Measurements from ENCODE around the gene OLFM1. TPM values are rescaled to one million over a fixed set of nuclear protein-coding genes. Genes with fewer than 3 reads are reported as not detected.
"Not testable (repeated sequence)": the region's sequence is repeated elsewhere in the genome, so short reads cannot be mapped to it uniquely, and the experiment has no call there.

OLFM1 gene
- total and polyA plus RNA-seq, 2 of the 4 experiments (the other 2 are of a cell fraction), result 0.36 to 0.38 TPM

GRCh38 chr9:135149901-135150300 is 62.4 kb downstream of the OLFM1 start:
- H2BK15ac ChIP-seq (ENCODE audit: low read depth, low read length); BruUV-seq (replicated peaks); H3K4me2 ChIP-seq (ENCODE audit: low read depth, low read length); in situ Hi-C loops (cut with MboI; ENCODE audit: low sequenced_read_pairs); H3K27me3 ChIP-seq (ENCODE audit: control insufficient read depth, insufficient read depth, low read length); H4K20me1 ChIP-seq (ENCODE audit: insufficient read depth, low read length); H3K36me3 ChIP-seq (ENCODE audit: control insufficient read depth, insufficient read depth, low read length); H3K4ac ChIP-seq (ENCODE audit: low read depth, low read length); H3K9me1 ChIP-seq (ENCODE audit: insufficient read depth, low read length); POLR2A ChIA-PET (ENCODE audit: unreplicated experiment); H4K91ac ChIP-seq (ENCODE audit: insufficient read depth, low read depth, low read length); H4K5ac ChIP-seq (ENCODE audit: low read depth, low read length); H2BK20ac ChIP-seq (ENCODE audit: low read depth, low read length); DNase-seq; H3K4me1 ChIP-seq (ENCODE audit: control insufficient read depth, insufficient read depth, low read length); H2AFZ ChIP-seq (replicated peaks; ENCODE audit: low read length, poor library complexity); H2BK5ac ChIP-seq (ENCODE audit: low read depth, low read length, poor library complexity, severe bottlenecking); H2AK9ac ChIP-seq (replicated peaks; ENCODE audit: low read depth, low read length, poor library complexity); H3K23ac ChIP-seq (ENCODE audit: low read depth, low read length); H3K18ac ChIP-seq (ENCODE audit: low read depth, low read length); dilution Hi-C loops (cut with HindIII; ENCODE audit: low sequenced_read_pairs, unreplicated experiment); H3K79me1 ChIP-seq (ENCODE audit: low read depth in 1 of 2, low read length in 2 of 2); CTCF ChIA-PET; H3K27ac ChIP-seq (ENCODE audit: insufficient read depth, low read length); H3K4me3 ChIP-seq (ENCODE audit: insufficient read depth, low read depth, low read length); intact Hi-C loops (cut with micrococcal nuclease); H2BK120ac ChIP-seq (ENCODE audit: low read depth, low read length); H3K14ac ChIP-seq (replicated peaks; ENCODE audit: low read depth, low read length); H2AK5ac ChIP-seq (ENCODE audit: low read depth, low read length); H4K8ac ChIP-seq (ENCODE audit: low read depth in 2 of 2, low read length in 2 of 2); ATAC-seq (ENCODE audit: low read depth); H3K9ac ChIP-seq (ENCODE audit: low read depth, low read length); H3K56ac ChIP-seq (ENCODE audit: extremely low read depth, insufficient read depth, low read length): not testable (repeated sequence)
- peaks cover 54% of the 10 kb centered on the region for H3K9me3 ChIP-seq (ENCODE audit: control insufficient read depth, insufficient read depth, low read length)
- 64% methylated on average over 3 of the region's 9 CpGs; no CpG with 5 or more reads in 1 of the 2 experiments for WGBS, 2 experiments (ENCODE audit: extremely low coverage in 2 of 2, insufficient read length in 1 of 2)

Measured in IMR-90 (cell line).